Activated CD8-positive, alpha-beta memory T cell treated with anti-CD3 and anti-CD28 coated beads, Interleukin-2, amount 50 U/mL, for 4 hours (primary cell): Measurements from ENCODE around the gene PDYN.

Source experiments
- DNase-seq: peaks from one replicate; pipeline ENCODE4 v3.0.0-alpha.2; 2020

PDYN gene

GRCh38 chr20:1992359-1993110 is 1.3 kb downstream of the PDYN start:
- no peak for DNase-seq

GRCh38 chr20:1987826-1988225 is 6.0 kb downstream of the PDYN start:
- no peak for DNase-seq

- DNase-seq: no peak
Observed at GRCh38 chr20:1983301-1983700, 10.6 kb downstream of the PDYN start.

- DNase-seq: no peak
Observed at GRCh38 chr20:1982686-1983085, 11.2 kb downstream of the PDYN start.

GRCh38 chr20:1979106-1979778 is 14.6 kb downstream of the PDYN start:
- no peak for DNase-seq

- DNase-seq: no peak
Observed at GRCh38 chr20:1975291-1975690, 18.6 kb downstream of the PDYN start.

GRCh38 chr20:1973601-1974440 is 20.0 kb downstream of the PDYN start:
- DNase-seq: no peak

GRCh38 chr20:1971893-1972586 is 21.8 kb downstream of the PDYN start:
- no peak for DNase-seq

GRCh38 chr20:1968964-1969363 is 24.9 kb downstream of the PDYN start:
- DNase-seq: no peak

- DNase-seq: peak; percentile 86
Observed at GRCh38 chr20:1965520-1966351, 28.1 kb downstream of the PDYN start.

GRCh38 chr20:1964659-1965405 is 29.0 kb downstream of the PDYN start:
- no peak for DNase-seq

- DNase-seq: no peak
Observed at GRCh38 chr20:1964061-1964460, 29.8 kb downstream of the PDYN start.

- no peak for DNase-seq
Observed at GRCh38 chr20:1961374-1961773, 32.5 kb downstream of the PDYN start.

GRCh38 chr20:1959156-1959555 is 34.7 kb downstream of the PDYN start:
- DNase-seq: no peak

- no peak for DNase-seq
Observed at GRCh38 chr20:1958426-1958825, 35.4 kb downstream of the PDYN start.

- DNase-seq: no peak
Observed at GRCh38 chr20:1955217-1955616, 38.6 kb downstream of the PDYN start.

- no peak for DNase-seq
Observed at GRCh38 chr20:1953621-1954020, 40.2 kb downstream of the PDYN start.

- no peak for DNase-seq
Observed at GRCh38 chr20:1952737-1953530, 40.9 kb downstream of the PDYN start.

- DNase-seq: no peak
Observed at GRCh38 chr20:1951436-1952115, 42.3 kb downstream of the PDYN start.

GRCh38 chr20:1950836-1951235 is 43.0 kb downstream of the PDYN start:
- no peak for DNase-seq
